Neutrophil (primary cell): ENCODE measurements around the gene CYBC1.

Experiments used
- H3K27ac ChIP-seq: fragments of 200-600 bp; sonication (generic); 2 replicates; pipeline ENCODE4 v1.5.1; 2016; ENCODE audit warnings: mild to moderate bottlenecking, moderate library complexity
- H3K27me3 ChIP-seq: fragments of 200-600 bp; sonication (generic); 2 replicates; pipeline ENCODE4 v1.6.0; 2016; ENCODE audit warnings: mild to moderate bottlenecking
- H3K36me3 ChIP-seq: fragments of 200-600 bp; sonication (generic); 2 replicates; pipeline ENCODE4 v1.5.1; 2017
- H3K4me1 ChIP-seq, 2 experiments: fragments of 200-600 bp in 1 of 2; sonication (generic) in 1 of 2; 1 replicate in 1 of 2; 2 replicates in 1 of 2; pipeline versions ENCODE4 v1.5.1 to v1.6.1; 2013 to 2016; ENCODE audit warnings: low read depth in 1 of 2, low read length in 1 of 2, mild to moderate bottlenecking in 1 of 2, moderate library complexity in 1 of 2; ENCODE audit not compliant: control insufficient read depth in 1 of 2, insufficient read depth in 1 of 2
- H3K4me3 ChIP-seq, 2 experiments: fragments of 200-600 bp in 1 of 2; sonication (generic) in 1 of 2; 1 replicate in 1 of 2; 2 replicates in 1 of 2; pipeline ENCODE4 v1.5.1; 2013 to 2016; ENCODE audit warnings: low read depth in 1 of 2, low read length in 1 of 2, mild to moderate bottlenecking in 1 of 2, moderate library complexity in 1 of 2
- H3K9me3 ChIP-seq: fragments of 200-600 bp; sonication (generic); 2 replicates; pipeline ENCODE4 v1.5.1; 2016
- TF ChIP-seq, protein P1 (sequence below): fragments of 200-600 bp; sonication (generic); IDR thresholded peaks from 2 replicates; pipeline ENCODE4 v1.5.1; 2016; ENCODE audit warnings: antibody characterized with exemption

The CYBC1 gene

DNA sequence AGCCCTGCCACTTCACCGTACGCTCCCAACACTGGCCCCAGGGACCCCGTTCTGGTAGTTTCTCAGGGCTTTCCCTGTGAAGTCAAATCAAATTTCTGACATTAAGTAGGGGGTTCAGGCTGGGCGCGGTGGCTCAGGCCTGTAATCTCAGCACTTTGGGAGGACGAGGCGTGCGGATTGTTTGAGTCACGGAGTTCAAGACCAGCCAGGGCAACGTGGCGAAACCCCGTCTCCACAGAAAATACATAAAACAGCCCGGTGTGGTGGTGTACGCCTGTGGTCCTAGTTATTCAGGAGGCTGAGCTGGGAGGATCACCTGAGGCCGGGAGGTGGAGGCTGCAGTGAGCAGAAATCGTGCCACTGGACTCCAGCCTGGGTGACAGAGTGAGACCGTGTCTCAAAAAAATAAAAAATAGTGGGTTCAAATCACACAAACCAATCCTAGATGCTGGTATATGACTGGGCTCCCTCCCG, 632 bp downstream of the CYBC1 start:
- Histone ChIP-seq H3K4me1 (peaks cover 33 to 38% of the 10 kb centered on the region in 2 experiments), H3K36me3 (peaks cover 29% of the 10 kb centered on the region), H3K27me3 (no peaks in the 10 kb centered on the region), H3K27ac (peak overlapping the region; percentile 88), H3K4me3 (peak overlapping the region; percentile 99 to 100), H3K9me3 (no peaks in the 10 kb centered on the region)
- TF ChIP-seq, protein P1, sequence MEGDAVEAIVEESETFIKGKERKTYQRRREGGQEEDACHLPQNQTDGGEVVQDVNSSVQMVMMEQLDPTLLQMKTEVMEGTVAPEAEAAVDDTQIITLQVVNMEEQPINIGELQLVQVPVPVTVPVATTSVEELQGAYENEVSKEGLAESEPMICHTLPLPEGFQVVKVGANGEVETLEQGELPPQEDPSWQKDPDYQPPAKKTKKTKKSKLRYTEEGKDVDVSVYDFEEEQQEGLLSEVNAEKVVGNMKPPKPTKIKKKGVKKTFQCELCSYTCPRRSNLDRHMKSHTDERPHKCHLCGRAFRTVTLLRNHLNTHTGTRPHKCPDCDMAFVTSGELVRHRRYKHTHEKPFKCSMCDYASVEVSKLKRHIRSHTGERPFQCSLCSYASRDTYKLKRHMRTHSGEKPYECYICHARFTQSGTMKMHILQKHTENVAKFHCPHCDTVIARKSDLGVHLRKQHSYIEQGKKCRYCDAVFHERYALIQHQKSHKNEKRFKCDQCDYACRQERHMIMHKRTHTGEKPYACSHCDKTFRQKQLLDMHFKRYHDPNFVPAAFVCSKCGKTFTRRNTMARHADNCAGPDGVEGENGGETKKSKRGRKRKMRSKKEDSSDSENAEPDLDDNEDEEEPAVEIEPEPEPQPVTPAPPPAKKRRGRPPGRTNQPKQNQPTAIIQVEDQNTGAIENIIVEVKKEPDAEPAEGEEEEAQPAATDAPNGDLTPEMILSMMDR, result no peak

DNA sequence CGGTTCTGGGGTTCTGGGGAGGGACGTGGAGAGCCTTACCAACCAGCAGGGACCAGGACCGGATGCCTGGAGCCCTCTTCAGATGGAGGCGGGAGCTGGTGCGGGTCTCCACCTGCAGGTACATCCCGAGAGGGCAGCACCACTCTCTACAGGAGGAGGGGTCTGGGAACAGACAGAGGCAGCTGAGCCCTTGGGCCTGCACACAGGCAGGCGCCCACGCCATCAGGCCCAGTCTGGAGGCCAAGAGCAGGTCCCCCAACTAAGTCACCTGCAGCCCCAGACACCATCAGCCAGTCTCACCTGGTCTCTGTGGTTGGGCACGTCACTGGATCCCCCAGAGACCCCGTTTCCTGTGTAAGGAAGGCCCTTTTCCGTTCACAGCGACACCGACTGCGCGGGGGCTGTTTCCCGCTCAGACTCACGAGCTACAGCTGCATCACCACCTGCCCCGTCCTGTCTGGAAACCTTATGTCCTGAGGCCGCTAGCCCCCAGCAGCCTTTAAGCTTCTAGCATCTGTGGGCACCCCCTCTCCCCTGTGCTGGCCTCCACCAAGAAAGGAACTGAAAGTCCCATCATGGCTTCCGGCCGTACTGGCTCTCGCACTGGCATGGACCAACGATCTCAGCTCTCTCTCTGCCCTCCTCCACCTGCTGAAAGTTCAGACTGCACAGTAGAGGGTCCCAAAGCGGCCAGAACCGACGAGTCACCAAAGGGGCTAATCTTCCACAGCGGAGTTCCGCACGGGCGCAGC, 1.2 kb downstream of the CYBC1 start:
- H3K27me3 ChIP-seq, result no peaks in the 10 kb centered on the region
- peak overlapping the region; percentile 99 to 100 for H3K4me3 ChIP-seq
- no peaks in the 10 kb centered on the region for H3K9me3 ChIP-seq
- H3K36me3 ChIP-seq, result peaks cover 36% of the 10 kb centered on the region
- H3K4me1 ChIP-seq, result peaks cover 33 to 38% of the 10 kb centered on the region in 2 experiments
- H3K27ac ChIP-seq, result peak overlapping the region; percentile 88
- TF ChIP-seq, protein P1, result no peak

DNA sequence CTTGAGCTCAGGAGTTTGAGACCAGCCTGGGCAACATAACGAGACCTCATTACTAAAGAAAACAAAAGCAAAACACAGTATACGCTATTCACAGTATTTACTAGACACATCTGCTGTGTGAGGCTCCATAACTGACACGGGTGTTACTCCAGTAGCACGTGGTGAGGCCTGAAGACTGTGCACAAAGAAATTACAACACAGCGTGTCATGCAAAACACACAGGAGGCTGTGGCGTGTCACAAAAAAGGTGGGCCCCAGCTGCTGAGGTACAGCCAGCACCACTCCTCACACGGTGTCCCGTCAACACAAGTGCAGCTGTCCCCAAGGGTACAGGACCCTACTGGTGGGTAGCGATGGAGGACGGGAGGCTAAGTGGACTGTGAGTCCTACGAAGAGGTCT, 2.7 kb downstream of the CYBC1 start:
- TF ChIP-seq, protein P1, result no peak
- no peaks in the 10 kb centered on the region for H3K9me3 ChIP-seq
- peak overlapping the region in 1 of 2 experiments; percentile 3 for H3K4me3 ChIP-seq
- peak overlapping the region; percentile 54 for H3K27ac ChIP-seq
- H3K27me3 ChIP-seq, result no peaks in the 10 kb centered on the region
- peaks cover 50% of the 10 kb centered on the region for H3K36me3 ChIP-seq
- H3K4me1 ChIP-seq, result peaks cover 33 to 38% of the 10 kb centered on the region in 2 experiments

DNA sequence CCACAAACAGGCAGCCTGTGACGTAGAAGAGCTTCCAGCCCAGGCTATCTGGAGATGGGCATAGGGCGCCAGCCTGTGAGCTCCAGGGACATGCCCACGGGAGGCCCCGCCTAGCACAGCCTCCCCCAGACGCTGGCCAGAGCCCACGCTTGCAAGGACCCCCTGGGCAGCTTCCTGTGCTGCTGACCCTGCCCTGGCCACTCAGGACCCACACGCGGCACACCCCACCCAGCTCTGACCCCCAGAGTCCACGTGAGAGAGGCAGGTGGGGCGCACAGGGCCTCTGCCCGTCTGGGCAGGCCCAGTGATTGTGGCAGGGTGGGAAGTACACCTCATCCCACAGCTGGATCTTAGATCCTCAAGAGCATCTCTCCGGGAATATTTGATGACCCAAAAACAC, 3.9 kb downstream of the CYBC1 start:
- Histone ChIP-seq H3K4me1 (peaks cover 27 to 33% of the 10 kb centered on the region in 2 experiments), H3K27me3 (no peaks in the 10 kb centered on the region), H3K9me3 (no peaks in the 10 kb centered on the region), H3K4me3 (no peak overlapping the region), H3K36me3 (peaks cover 62% of the 10 kb centered on the region), H3K27ac (peak overlapping the region; percentile 8)
- TF ChIP-seq, protein P1, result no peak

DNA sequence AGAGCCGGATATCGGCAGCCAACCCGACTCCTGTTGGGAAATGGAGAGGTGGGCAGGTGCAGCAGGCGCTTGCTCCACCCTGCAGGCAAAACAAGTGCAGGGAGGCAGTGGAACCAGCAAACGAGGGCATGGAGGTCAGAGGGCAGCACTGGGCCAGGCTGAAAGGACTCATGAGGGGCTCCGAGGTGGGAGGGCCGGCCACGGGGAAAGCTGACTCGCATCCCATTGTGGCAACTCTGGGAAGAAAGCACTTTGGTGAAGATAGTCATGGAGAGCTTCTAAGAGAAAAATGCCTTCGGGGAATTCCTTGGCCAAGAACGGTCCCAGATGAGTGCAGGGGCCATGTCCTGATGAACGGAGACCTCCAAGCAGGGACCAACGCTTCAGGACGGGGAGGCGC, 4.4 kb downstream of the CYBC1 start:
- Histone ChIP-seq H3K36me3 (peaks cover 67% of the 10 kb centered on the region), H3K27ac (no peak overlapping the region), H3K4me1 (peaks cover 27 to 33% of the 10 kb centered on the region in 2 experiments), H3K9me3 (no peaks in the 10 kb centered on the region), H3K4me3 (no peak overlapping the region), H3K27me3 (no peaks in the 10 kb centered on the region)
- TF ChIP-seq, protein P1, result no peak
